Activated CD4-positive, alpha-beta memory T cell treated with anti-CD3 and anti-CD28 coated beads for 36 hours (primary cell): ENCODE data around the gene CPM. TPM values are rescaled to one million over a fixed set of nuclear protein-coding genes. Genes with fewer than 3 reads are reported as not detected.

Experiments
- CTCF ChIA-PET: fragments of 350-600 bp; sonication (Branson Sonifier 250); formaldehyde crosslinking; loops from one replicate; lab custom pipeline; 2021; ENCODE audit warnings: antibody characterized with exemption, inconsistent platforms; lab: Charles Lee
- POLR2A ChIA-PET: fragments of 350-600 bp; sonication (Branson Sonifier 250); formaldehyde crosslinking; loops from one replicate; lab custom pipeline; 2021; ENCODE audit warnings: antibody characterized with exemption; lab: Charles Lee
- DNase-seq: peaks from one replicate; pipeline ENCODE4 v3.0.0-alpha.2; 2020
- H3K27ac Mint-ChIP-seq: one replicate; pipeline ENCODE4 v1.8.0; 2021; ENCODE audit warnings: mixed read lengths
- H3K27me3 Mint-ChIP-seq: one replicate; pipeline ENCODE4 v1.8.0; 2021; ENCODE audit warnings: mixed read lengths
- H3K36me3 Mint-ChIP-seq: one replicate; pipeline ENCODE4 v1.8.0; 2021; ENCODE audit warnings: mixed read lengths
- H3K4me1 Mint-ChIP-seq: one replicate; pipeline ENCODE4 v1.8.0; 2021; ENCODE audit warnings: low read depth, mixed read lengths
- H3K4me3 Mint-ChIP-seq: one replicate; pipeline ENCODE4 v1.8.0; 2021; ENCODE audit warnings: mild to moderate bottlenecking, mixed read lengths
- H3K9me3 Mint-ChIP-seq: one replicate; pipeline ENCODE4 v1.8.0; 2021; ENCODE audit warnings: mixed read lengths
- intact Hi-C: fragments of 100-400 bp; cut with micrococcal nuclease; formaldehyde crosslinking; loops from one replicate; pipeline ENCODE4 v1.15.1; 2023
- total RNA-seq, 2 experiments: library from RNA; stranded (reverse); gene quantifications; one replicate each; pipeline ENCODE4 v1.2.3, GENCODE V29; 2021

CPM gene
- total RNA-seq, 2 experiments from 2014 or later, result 14.7 to 19.8 TPM

GRCh38 chr12:68970306-68970705, 37.3 kb upstream of the CPM start:
- Mint-ChIP-seq H3K27ac (no peak overlapping the region), H3K36me3 (no peaks in the 10 kb centered on the region), H3K4me1 (peaks cover 2% of the 10 kb centered on the region), H3K4me3 (no peak overlapping the region), H3K27me3 (peaks cover 1% of the 10 kb centered on the region), H3K9me3 (no peaks in the 10 kb centered on the region)
- POLR2A ChIA-PET, result no interaction called here
- intact Hi-C loops, result no loop called here
- no peak for DNase-seq
- CTCF ChIA-PET, result interaction anchor here (0.6 kb wide), 1 partner anchor 1208 kb away, joined by 3 read pairs; no protein-coding TSS in a partner anchor

- CTCF ChIA-PET, result interaction anchor here (1.1 kb wide), 1 partner anchor 34 kb away, joined by 3 read pairs; no protein-coding TSS in a partner anchor
- H3K9me3 Mint-ChIP-seq, result no peaks in the 10 kb centered on the region
- H3K4me3 Mint-ChIP-seq, result no peak overlapping the region
Observed at GRCh38 chr12:68967046-68967445, 34.1 kb upstream of the CPM start.

GRCh38 chr12:68963856-68964745, 31.1 kb upstream of the CPM start:
- Mint-ChIP-seq H3K4me1 (peaks cover 46% of the 10 kb centered on the region), H3K27me3 (no peaks in the 10 kb centered on the region), H3K27ac (peak overlapping the region; percentile 81), H3K9me3 (no peaks in the 10 kb centered on the region), H3K36me3 (no peaks in the 10 kb centered on the region), H3K4me3 (no peak overlapping the region)
- intact Hi-C loops, result loop anchor here (1.0 kb wide), 2 partner anchors 45 to 95 kb away; no protein-coding TSS in a partner anchor
- no peak for DNase-seq
- POLR2A ChIA-PET, result no interaction called here
- CTCF ChIA-PET, result no interaction called here

More at GRCh38 chr12:68967046-68967445, 34.1 kb upstream of the CPM start:
- intact Hi-C loops, result no loop called here
- POLR2A ChIA-PET, result no interaction called here
- Mint-ChIP-seq H3K27ac (no peak overlapping the region), H3K36me3 (no peaks in the 10 kb centered on the region), H3K27me3 (no peaks in the 10 kb centered on the region), H3K4me1 (peaks cover 31% of the 10 kb centered on the region)
- DNase-seq, result no peak

GRCh38 chr12:68962877-68963855, 30.2 kb upstream of the CPM start:
- intact Hi-C loops, result loop anchor here (1.0 kb wide), 2 partner anchors 44 to 96 kb away; no protein-coding TSS in a partner anchor
- Mint-ChIP-seq H3K27me3 (no peaks in the 10 kb centered on the region), H3K36me3 (no peaks in the 10 kb centered on the region), H3K9me3 (no peaks in the 10 kb centered on the region), H3K27ac (peak overlapping the region; percentile 81), H3K4me1 (peaks cover 55% of the 10 kb centered on the region), H3K4me3 (no peak overlapping the region)
- POLR2A ChIA-PET, result no interaction called here
- CTCF ChIA-PET, result interaction anchor here (1.0 kb wide), 1 partner anchor 11 kb away, joined by 3 read pairs; no protein-coding TSS in a partner anchor
- no peak for DNase-seq

GRCh38 chr12:68959891-68960464, 27.0 kb upstream of the CPM start:
- intact Hi-C loops, result loop anchor here (2.0 kb wide), 1 partner anchor 71 kb away; no protein-coding TSS in a partner anchor
- peaks cover 57% of the 10 kb centered on the region for H3K4me1 Mint-ChIP-seq
- no peaks in the 10 kb centered on the region for H3K36me3 Mint-ChIP-seq
- DNase-seq, result no peak
- H3K4me3 Mint-ChIP-seq, result no peak overlapping the region
- peak overlapping the region; percentile 87 for H3K27ac Mint-ChIP-seq
- ChIA-PET POLR2A (interaction anchor here (0.8 kb wide), 1 partner anchor 147 kb away, joined by 3 read pairs; no protein-coding TSS in a partner anchor), CTCF (no interaction called here)
- no peaks in the 10 kb centered on the region for H3K27me3 Mint-ChIP-seq
- no peaks in the 10 kb centered on the region for H3K9me3 Mint-ChIP-seq

- H3K27me3 Mint-ChIP-seq, result no peaks in the 10 kb centered on the region
- no peaks in the 10 kb centered on the region for H3K36me3 Mint-ChIP-seq
- H3K4me1 Mint-ChIP-seq, result peaks cover 52% of the 10 kb centered on the region
- H3K9me3 Mint-ChIP-seq, result no peaks in the 10 kb centered on the region
- H3K4me3 Mint-ChIP-seq, result no peak overlapping the region
- POLR2A ChIA-PET, result interaction anchor here (0.9 kb wide), 1 partner anchor 26 kb away, joined by 4 read pairs; the partner anchor contains the start of gene CPM
- DNase-seq, result peak; percentile 22
- peak overlapping the region; percentile 87 for H3K27ac Mint-ChIP-seq
- CTCF ChIA-PET, result no interaction called here
- intact Hi-C loops, result loop anchor here (2.0 kb wide), 1 partner anchor 70 kb away; no protein-coding TSS in a partner anchor
Observed at GRCh38 chr12:68959143-68959858, 26.3 kb upstream of the CPM start.

GRCh38 chr12:68958322-68958721, 25.4 kb upstream of the CPM start:
- peak; percentile 68 for DNase-seq
- no peaks in the 10 kb centered on the region for H3K9me3 Mint-ChIP-seq
- ChIA-PET POLR2A (interaction anchor here (0.9 to 1.1 kb wide), 2 partner anchors 25 to 26 kb away, joined by 4 to 5 read pairs; partner anchors contain the start of gene CPM), CTCF (no interaction called here)
- H3K36me3 Mint-ChIP-seq, result no peaks in the 10 kb centered on the region
- H3K4me1 Mint-ChIP-seq, result peaks cover 43% of the 10 kb centered on the region
- H3K27me3 Mint-ChIP-seq, result no peaks in the 10 kb centered on the region
- peak overlapping the region; percentile 1 for H3K4me3 Mint-ChIP-seq
- peak overlapping the region; percentile 87 for H3K27ac Mint-ChIP-seq
- intact Hi-C loops, result loop anchor here (1.0 to 2.0 kb wide), 2 partner anchors 25 to 70 kb away; partner anchors contain the start of gene CPM

GRCh38 chr12:68957273-68957672, 24.3 kb upstream of the CPM start:
- Mint-ChIP-seq H3K27ac (no peak overlapping the region), H3K4me3 (no peak overlapping the region), H3K27me3 (no peaks in the 10 kb centered on the region), H3K9me3 (no peaks in the 10 kb centered on the region), H3K36me3 (no peaks in the 10 kb centered on the region), H3K4me1 (peaks cover 32% of the 10 kb centered on the region)
- CTCF ChIA-PET, result no interaction called here
- POLR2A ChIA-PET, result interaction anchor here (1.1 kb wide), 1 partner anchor 25 kb away, joined by 5 read pairs; no protein-coding TSS in a partner anchor
- DNase-seq, result no peak
- intact Hi-C loops, result no loop called here

GRCh38 chr12:68956466-68956865, 23.5 kb upstream of the CPM start:
- peaks cover 30% of the 10 kb centered on the region for H3K4me1 Mint-ChIP-seq
- no peak for DNase-seq
- H3K27ac Mint-ChIP-seq, result no peak overlapping the region
- no peaks in the 10 kb centered on the region for H3K36me3 Mint-ChIP-seq
- H3K27me3 Mint-ChIP-seq, result no peaks in the 10 kb centered on the region
- no peak overlapping the region for H3K4me3 Mint-ChIP-seq
- ChIA-PET CTCF (no interaction called here), POLR2A (no interaction called here)
- intact Hi-C loops, result no loop called here
- H3K9me3 Mint-ChIP-seq, result no peaks in the 10 kb centered on the region

- H3K27ac Mint-ChIP-seq, result no peak overlapping the region
- no peaks in the 10 kb centered on the region for H3K27me3 Mint-ChIP-seq
- DNase-seq, result no peak
- peaks cover 22% of the 10 kb centered on the region for H3K4me1 Mint-ChIP-seq
- ChIA-PET POLR2A (no interaction called here), CTCF (interaction anchor here (0.6 kb wide), 1 partner anchor 32 kb away, joined by 3 read pairs; no protein-coding TSS in a partner anchor)
- intact Hi-C loops, result no loop called here
- no peak overlapping the region for H3K4me3 Mint-ChIP-seq
- H3K9me3 Mint-ChIP-seq, result no peaks in the 10 kb centered on the region
- no peaks in the 10 kb centered on the region for H3K36me3 Mint-ChIP-seq
Observed at GRCh38 chr12:68954811-68955210, 21.8 kb upstream of the CPM start.
